DMS53 treated with DMSO at 0.1 percent for 48 hours (cell line): ENCODE data around the gene PCGF1.
"Not testable (repeated sequence)": the region's sequence is repeated elsewhere in the genome, so short reads cannot be mapped to it uniquely, and the experiment has no call there.

ENCODE experiments used
- DNase-seq: peaks from one replicate; lab custom pipeline; 2025; ENCODE audit not compliant: unreplicated experiment; lab: John Stamatoyannopoulos, UW

The PCGF1 gene

GRCh38 chr2:74474481-74474880 is 33.0 kb downstream of the PCGF1 start:
- DNase-seq = no peak

DNA sequence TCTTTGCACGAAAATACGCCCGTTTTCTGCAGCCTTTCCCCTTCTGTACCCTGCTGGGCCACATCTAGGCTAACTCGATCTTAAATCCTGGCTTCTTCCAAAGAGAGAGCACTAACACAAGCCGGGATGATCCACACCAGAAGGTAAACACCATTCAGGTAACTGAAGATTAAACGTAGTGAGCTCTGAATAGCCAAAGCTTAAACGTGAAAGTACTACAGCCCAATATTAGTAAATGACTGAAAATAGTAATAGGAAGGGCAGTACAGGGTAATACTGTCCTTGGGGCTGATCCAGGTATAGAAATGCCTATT is 34.6 kb downstream of the PCGF1 start:
- no peak for DNase-seq

DNA sequence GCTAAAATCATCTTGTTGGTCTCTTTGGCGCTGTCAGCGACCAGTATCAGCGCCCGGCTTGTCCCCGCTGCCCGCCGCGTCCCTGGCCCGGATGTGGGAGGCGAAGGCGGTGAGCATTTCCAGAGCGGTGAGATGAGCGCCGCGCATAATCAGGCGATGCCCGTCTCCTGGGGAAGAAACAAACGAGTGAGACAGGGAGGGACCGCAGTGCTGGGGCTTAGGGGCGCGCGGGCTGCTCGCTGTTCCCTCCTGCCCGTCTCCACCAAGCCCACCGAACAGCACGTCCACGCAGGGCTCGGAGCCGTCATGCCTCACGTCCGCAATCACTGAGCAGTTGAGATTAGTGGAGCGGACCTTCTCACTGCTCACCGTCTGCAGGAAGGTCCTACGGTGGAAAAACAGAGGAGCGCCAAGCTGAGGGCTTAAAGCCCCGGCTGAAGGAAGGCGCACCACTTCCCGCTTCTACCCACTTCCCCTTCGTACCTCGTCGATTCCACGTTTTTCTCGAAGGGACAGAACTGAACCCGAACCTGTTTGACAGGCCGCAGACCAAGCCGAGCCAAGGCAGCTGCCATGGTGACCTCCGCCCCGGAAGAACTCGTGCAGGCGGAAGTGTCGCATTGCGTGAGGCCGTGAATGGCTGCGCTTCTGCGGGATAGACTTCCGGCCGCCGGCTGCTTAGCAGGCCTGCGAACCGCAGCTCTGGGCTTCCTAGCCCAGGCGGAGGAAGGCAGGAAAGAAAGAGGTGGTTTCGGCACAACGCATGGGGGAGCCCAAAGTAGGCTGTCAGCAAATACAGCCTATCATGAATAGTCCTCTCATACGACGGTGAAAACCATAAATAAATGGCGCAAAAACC is 35.2 kb downstream of the PCGF1 start, which contains the start of gene MRPL53:
Gene MRPL53 (minus strand): TSS at position 595 of the 859 bp plus-strand sequence. CDS start 20 bp downstream, at position 575.
- peak; percentile 87 for DNase-seq

- no peak for DNase-seq
Observed at GRCh38 chr2:74471332-74472065, 36.0 kb downstream of the PCGF1 start.

- not testable (repeated sequence) for DNase-seq
Observed at GRCh38 chr2:74470742-74471141, 36.8 kb downstream of the PCGF1 start.

GRCh38 chr2:74464406-74464805 is 43.1 kb downstream of the PCGF1 start:
- DNase-seq = no peak

DNA sequence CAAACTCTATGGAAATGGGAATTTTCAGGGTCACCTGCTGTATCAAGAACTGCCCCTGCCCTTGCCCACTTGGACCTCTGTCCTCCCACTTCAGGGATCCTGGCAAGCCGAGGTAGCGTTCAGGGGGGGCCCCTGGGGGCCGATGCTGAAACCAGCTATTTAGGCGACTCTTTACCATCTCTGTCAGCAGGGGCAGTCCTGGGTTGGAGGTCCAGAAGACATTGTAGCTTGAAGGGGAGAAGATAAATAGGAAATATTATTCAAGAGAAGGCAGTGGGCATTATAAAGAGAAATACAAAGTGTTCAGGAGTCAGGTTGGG is 44.7 kb downstream of the PCGF1 start:
- no peak for DNase-seq

DNA sequence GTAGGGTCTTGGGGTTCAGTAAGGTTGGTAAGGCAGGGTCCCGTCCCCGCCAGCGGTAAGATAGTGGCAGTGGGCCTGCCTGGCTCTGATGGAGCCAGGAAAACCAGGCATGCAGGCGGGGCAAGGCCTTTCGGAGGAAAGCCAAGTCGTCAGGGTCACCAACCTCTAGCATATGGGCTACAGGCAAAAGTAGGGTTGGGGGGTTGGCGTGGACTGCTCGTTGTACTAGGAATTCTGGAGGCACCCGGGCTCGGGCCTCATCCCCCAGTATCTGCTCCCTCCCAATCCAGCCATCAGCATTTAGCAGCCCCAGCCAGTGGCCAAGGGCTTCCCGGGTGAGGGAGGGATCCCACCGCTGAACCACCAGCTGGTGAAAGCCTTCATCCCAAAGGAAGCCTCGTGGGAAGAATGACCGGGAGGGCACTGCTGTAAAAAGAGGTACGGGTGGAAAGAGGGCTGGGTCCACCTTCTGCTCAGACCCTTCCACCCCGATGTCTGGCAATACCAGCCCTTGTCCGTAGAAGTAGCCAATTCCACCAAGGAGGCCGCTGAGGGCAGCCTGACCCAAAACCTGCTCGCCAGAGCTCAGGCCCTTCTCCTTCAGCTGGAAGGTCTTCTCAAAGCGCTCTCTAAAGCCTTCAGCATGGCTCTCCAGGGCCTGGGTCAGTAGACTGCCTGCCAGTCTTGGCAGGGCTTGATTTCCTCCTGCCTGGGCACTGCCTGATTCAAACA is 45.3 kb downstream of the PCGF1 start:
- DNase-seq = no peak

GRCh38 chr2:74461187-74462053 is 46.1 kb downstream of the PCGF1 start:
- DNase-seq = no peak

GRCh38 chr2:74460187-74460586 is 47.3 kb downstream of the PCGF1 start:
- DNase-seq = not testable (repeated sequence)

- DNase-seq = not testable (repeated sequence)
Observed at GRCh38 chr2:74459503-74460118, 47.9 kb downstream of the PCGF1 start.

GRCh38 chr2:74458938-74459363 is 48.5 kb downstream of the PCGF1 start:
- peak; percentile 48 for DNase-seq

GRCh38 chr2:74458132-74458937 is 49.2 kb downstream of the PCGF1 start, which contains the start of gene WBP1:
TSS of gene WBP1 (plus strand) at chr2:74458438. CDS start at chr2:74458603, 165 bp downstream.
- DNase-seq = peak; percentile 99

- no peak for DNase-seq
Observed at GRCh38 chr2:74457549-74458131, 49.9 kb downstream of the PCGF1 start.

GRCh38 chr2:74457129-74457548 is 50.4 kb downstream of the PCGF1 start:
- DNase-seq = peak; percentile 55
